ENCODE measurements around the gene FXN.

DNA sequence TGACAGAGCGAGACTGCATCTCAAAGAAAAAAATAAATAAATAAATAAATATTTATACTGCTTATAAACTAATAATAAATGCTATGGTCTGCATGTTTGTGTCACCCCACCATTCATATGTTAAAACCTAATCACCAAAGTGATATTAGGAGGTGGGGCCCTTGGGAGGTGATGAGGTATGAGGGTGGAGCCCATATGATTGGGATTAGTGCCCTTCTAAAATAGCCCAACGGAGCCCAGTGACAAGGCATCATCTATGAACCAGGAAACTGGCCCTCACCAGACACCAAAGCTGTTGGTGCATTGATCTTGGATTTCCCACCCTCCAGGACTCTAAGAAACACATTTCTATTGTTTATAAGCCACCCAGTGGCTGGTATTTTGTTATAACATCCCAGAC lies 5.1 kb downstream of the FXN start:
- TF ChIP-seq, protein P1, sequence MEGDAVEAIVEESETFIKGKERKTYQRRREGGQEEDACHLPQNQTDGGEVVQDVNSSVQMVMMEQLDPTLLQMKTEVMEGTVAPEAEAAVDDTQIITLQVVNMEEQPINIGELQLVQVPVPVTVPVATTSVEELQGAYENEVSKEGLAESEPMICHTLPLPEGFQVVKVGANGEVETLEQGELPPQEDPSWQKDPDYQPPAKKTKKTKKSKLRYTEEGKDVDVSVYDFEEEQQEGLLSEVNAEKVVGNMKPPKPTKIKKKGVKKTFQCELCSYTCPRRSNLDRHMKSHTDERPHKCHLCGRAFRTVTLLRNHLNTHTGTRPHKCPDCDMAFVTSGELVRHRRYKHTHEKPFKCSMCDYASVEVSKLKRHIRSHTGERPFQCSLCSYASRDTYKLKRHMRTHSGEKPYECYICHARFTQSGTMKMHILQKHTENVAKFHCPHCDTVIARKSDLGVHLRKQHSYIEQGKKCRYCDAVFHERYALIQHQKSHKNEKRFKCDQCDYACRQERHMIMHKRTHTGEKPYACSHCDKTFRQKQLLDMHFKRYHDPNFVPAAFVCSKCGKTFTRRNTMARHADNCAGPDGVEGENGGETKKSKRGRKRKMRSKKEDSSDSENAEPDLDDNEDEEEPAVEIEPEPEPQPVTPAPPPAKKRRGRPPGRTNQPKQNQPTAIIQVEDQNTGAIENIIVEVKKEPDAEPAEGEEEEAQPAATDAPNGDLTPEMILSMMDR (IDR thresholded peaks at IDR 0.05; ENCODE audit: borderline replicate concordance, extremely low read depth, low read length, poor library complexity, severe bottlenecking) = no peak
- TF ChIP-seq EZH2 (IDR thresholded peaks at IDR 0.05; ENCODE audit: borderline replicate concordance, low read depth, low read length, severe bottlenecking) = no peak

Measured in DND-41 (cell line).